SK-N-SH treated with all-trans-retinoic acid at 6 μM for 48 hours (cell line): ENCODE measurements around the gene SV2B.
"Not testable (repeated sequence)": the region's sequence is repeated elsewhere in the genome, so short reads cannot be mapped to it uniquely, and the experiment has no call there.

ENCODE experiments used
- ATAC-seq: fragments of 200-7000 bp; cut with Tn5 transposase; 3 replicates; pipeline ENCODE4 v1.9.1; 2020; ENCODE audit warnings: mild to moderate bottlenecking, moderate library complexity
- ARNTL ChIP-seq: fragments of 450-650 bp; formaldehyde crosslinking; IDR thresholded peaks from 2 replicates; pipeline ENCODE4 v1.5.0; 2020; ENCODE audit warnings: low read depth, mild to moderate bottlenecking, moderate library complexity, borderline replicate concordance
- BACH2 ChIP-seq: fragments of 250-450 bp; sonication (Bioruptor Pico); IDR thresholded peaks from 2 replicates; pipeline ENCODE4 v1.9.0; 2021; ENCODE audit warnings: mild to moderate bottlenecking, borderline replicate concordance
- CSDC2 ChIP-seq: fragments of 250-450 bp; sonication (Bioruptor Pico); IDR thresholded peaks from 2 replicates; pipeline ENCODE4 v1.5.0; 2020; ENCODE audit warnings: mild to moderate bottlenecking, moderate library complexity
- ESRRG ChIP-seq: fragments of 250-450 bp; sonication (Bioruptor Pico); IDR thresholded peaks from 2 replicates; pipeline ENCODE4 v1.6.1; 2021; ENCODE audit warnings: mild to moderate bottlenecking
- GLIS3 ChIP-seq: fragments of 250-450 bp; sonication (Bioruptor Pico); IDR thresholded peaks from 2 replicates; pipeline ENCODE4 v1.5.0; 2020; ENCODE audit warnings: mild to moderate bottlenecking, moderate library complexity
- ISL1 ChIP-seq: fragments of 250-450 bp; sonication (Bioruptor Pico); IDR thresholded peaks from 2 replicates; pipeline ENCODE4 v2.1.2; 2022; ENCODE audit warnings: mild to moderate bottlenecking, moderate library complexity
- OSR1 ChIP-seq: fragments of 250-450 bp; sonication (Bioruptor Pico); IDR thresholded peaks from 2 replicates; pipeline ENCODE4 v1.8.0; 2022; ENCODE audit warnings: moderate library complexity, mild to moderate bottlenecking, inconsistent platforms
- PATZ1 ChIP-seq: fragments of 250-450 bp; sonication (Bioruptor Pico); IDR thresholded peaks from 2 replicates; pipeline ENCODE4 v1.8.0; 2020; ENCODE audit warnings: mild to moderate bottlenecking, moderate library complexity, borderline replicate concordance
- RARB ChIP-seq: fragments of 250-450 bp; sonication (Bioruptor Pico); IDR thresholded peaks from 2 replicates; pipeline ENCODE4 v1.8.0; 2021; ENCODE audit warnings: mild to moderate bottlenecking, moderate library complexity
- TOX ChIP-seq: fragments of 250-450 bp; sonication (Bioruptor Pico); IDR thresholded peaks from 2 replicates; pipeline ENCODE4 v1.8.0; 2021; ENCODE audit warnings: mild to moderate bottlenecking, moderate library complexity, borderline replicate concordance
- ZFP3 ChIP-seq: fragments of 250-450 bp; sonication (Bioruptor Pico); IDR thresholded peaks from 2 replicates; pipeline ENCODE4 v1.5.0; 2020; ENCODE audit warnings: mild to moderate bottlenecking, moderate library complexity
- ZNF70 ChIP-seq: fragments of 450-650 bp; formaldehyde crosslinking; IDR thresholded peaks from 2 replicates; pipeline ENCODE4 v1.5.0; 2020; ENCODE audit warnings: mild to moderate bottlenecking, moderate library complexity
- ZNF8 ChIP-seq: fragments of 450-650 bp; formaldehyde crosslinking; IDR thresholded peaks from 2 replicates; pipeline ENCODE4 v1.5.0; 2020; ENCODE audit warnings: mild to moderate bottlenecking, moderate library complexity
- TF ChIP-seq, protein P1 (sequence below): fragments of 250-450 bp; sonication (Bioruptor Pico); IDR thresholded peaks from 2 replicates; pipeline ENCODE4 v1.5.0; 2020; ENCODE audit warnings: mild to moderate bottlenecking, moderate library complexity
- TF ChIP-seq, protein P2 (sequence below): fragments of 250-450 bp; sonication (Bioruptor Pico); IDR thresholded peaks from 2 replicates; pipeline ENCODE4 v1.5.1; 2021; ENCODE audit warnings: mild to moderate bottlenecking, moderate library complexity

The SV2B gene

DNA sequence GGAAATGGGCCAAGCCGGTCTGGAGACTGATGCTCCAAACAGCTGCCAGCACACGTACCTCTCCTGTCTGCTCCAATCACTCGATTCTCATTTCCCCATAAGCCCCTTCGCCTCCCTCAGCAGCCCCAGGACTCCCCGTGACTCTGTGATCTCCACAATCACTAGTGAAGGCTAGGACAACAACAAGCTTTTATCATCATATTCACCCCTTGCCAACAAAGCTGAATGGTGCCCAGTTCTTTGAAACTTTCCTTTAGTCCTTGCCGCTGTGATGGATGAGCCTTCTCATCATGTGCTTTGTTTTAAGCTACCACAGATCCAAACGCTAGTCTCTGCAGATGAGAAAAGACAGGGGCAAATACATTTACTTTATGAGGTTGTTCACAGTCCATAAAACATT is 242.0 kb downstream of the SV2B start (continued):
- TF ChIP-seq ZFP3 (CRISPR knock-in tag) (no peak), RARB (no peak), PATZ1 (CRISPR knock-in tag) (no peak)

- not testable (repeated sequence) for ATAC-seq
Observed at GRCh38 chr15:91344912-91345311, 244.9 kb downstream of the SV2B start.

- TF ChIP-seq OSR1 (CRISPR knock-in tag): no peak
- TF ChIP-seq CSDC2 (CRISPR knock-in tag): no peak
- no peak for TF ChIP-seq BACH2 (CRISPR knock-in tag)
- no peak for TF ChIP-seq ARNTL (CRISPR knock-in tag)
- no peak for ATAC-seq
Observed at GRCh38 chr15:91345736-91346135, 245.7 kb downstream of the SV2B start.

GRCh38 chr15:91346259-91346658 is 246.2 kb downstream of the SV2B start:
- no peak for ATAC-seq
- TF ChIP-seq RARB: no peak
- TF ChIP-seq ZNF70 (CRISPR knock-in tag): no peak
- no peak for TF ChIP-seq ISL1 (CRISPR knock-in tag)
- no peak for TF ChIP-seq GLIS3 (CRISPR knock-in tag)
- no peak for TF ChIP-seq ZNF8
- TF ChIP-seq PATZ1 (CRISPR knock-in tag): no peak
- TF ChIP-seq OSR1 (CRISPR knock-in tag): no peak
- no peak for TF ChIP-seq TOX (CRISPR knock-in tag)
- no peak for TF ChIP-seq BACH2 (CRISPR knock-in tag)
- TF ChIP-seq ESRRG: no peak
- TF ChIP-seq, protein P1, sequence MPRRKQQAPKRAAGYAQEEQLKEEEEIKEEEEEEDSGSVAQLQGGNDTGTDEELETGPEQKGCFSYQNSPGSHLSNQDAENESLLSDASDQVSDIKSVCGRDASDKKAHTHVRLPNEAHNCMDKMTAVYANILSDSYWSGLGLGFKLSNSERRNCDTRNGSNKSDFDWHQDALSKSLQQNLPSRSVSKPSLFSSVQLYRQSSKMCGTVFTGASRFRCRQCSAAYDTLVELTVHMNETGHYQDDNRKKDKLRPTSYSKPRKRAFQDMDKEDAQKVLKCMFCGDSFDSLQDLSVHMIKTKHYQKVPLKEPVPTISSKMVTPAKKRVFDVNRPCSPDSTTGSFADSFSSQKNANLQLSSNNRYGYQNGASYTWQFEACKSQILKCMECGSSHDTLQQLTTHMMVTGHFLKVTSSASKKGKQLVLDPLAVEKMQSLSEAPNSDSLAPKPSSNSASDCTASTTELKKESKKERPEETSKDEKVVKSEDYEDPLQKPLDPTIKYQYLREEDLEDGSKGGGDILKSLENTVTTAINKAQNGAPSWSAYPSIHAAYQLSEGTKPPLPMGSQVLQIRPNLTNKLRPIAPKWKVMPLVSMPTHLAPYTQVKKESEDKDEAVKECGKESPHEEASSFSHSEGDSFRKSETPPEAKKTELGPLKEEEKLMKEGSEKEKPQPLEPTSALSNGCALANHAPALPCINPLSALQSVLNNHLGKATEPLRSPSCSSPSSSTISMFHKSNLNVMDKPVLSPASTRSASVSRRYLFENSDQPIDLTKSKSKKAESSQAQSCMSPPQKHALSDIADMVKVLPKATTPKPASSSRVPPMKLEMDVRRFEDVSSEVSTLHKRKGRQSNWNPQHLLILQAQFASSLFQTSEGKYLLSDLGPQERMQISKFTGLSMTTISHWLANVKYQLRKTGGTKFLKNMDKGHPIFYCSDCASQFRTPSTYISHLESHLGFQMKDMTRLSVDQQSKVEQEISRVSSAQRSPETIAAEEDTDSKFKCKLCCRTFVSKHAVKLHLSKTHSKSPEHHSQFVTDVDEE (CRISPR knock-in tag): no peak
- TF ChIP-seq, protein P2, sequence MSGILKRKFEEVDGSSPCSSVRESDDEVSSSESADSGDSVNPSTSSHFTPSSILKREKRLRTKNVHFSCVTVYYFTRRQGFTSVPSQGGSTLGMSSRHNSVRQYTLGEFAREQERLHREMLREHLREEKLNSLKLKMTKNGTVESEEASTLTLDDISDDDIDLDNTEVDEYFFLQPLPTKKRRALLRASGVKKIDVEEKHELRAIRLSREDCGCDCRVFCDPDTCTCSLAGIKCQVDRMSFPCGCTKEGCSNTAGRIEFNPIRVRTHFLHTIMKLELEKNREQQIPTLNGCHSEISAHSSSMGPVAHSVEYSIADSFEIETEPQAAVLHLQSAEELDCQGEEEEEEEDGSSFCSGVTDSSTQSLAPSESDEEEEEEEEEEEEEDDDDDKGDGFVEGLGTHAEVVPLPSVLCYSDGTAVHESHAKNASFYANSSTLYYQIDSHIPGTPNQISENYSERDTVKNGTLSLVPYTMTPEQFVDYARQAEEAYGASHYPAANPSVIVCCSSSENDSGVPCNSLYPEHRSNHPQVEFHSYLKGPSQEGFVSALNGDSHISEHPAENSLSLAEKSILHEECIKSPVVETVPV (CRISPR knock-in tag): no peak

GRCh38 chr15:91348752-91349500 is 248.9 kb downstream of the SV2B start:
- no peak for TF ChIP-seq TOX (CRISPR knock-in tag)
- no peak for ATAC-seq
